ENCODE measurements around the gene OR8G5.

OR8G5 gene

GRCh38 chr11:124278261-124278660 is 22.1 kb downstream of the OR8G5 start:
- no peak for TF ChIP-seq L3MBTL2 (conservative IDR thresholded peaks at IDR 0.05)
- TF ChIP-seq NFRKB (IDR thresholded peaks at IDR 0.05): no peak
- TF ChIP-seq FOXM1 (IDR thresholded peaks at IDR 0.05; ENCODE audit: borderline replicate concordance): no peak
- no peak for TF ChIP-seq LEF1 (IDR thresholded peaks at IDR 0.05; ENCODE audit: borderline replicate concordance)
- no peak for TF ChIP-seq CTBP1 (IDR thresholded peaks at IDR 0.05; ENCODE audit: borderline replicate concordance)
- TF ChIP-seq HDGF (IDR thresholded peaks at IDR 0.05; ENCODE audit: borderline replicate concordance): no peak
- no peak for TF ChIP-seq TARDBP (IDR thresholded peaks at IDR 0.05)
- TF ChIP-seq PKNOX1 (IDR thresholded peaks at IDR 0.05): no peak
- no peak for TF ChIP-seq ELF4 (IDR thresholded peaks at IDR 0.05)
- no peak for TF ChIP-seq ZNF384 (IDR thresholded peaks at IDR 0.05)
- no peak for TF ChIP-seq ARNT (IDR thresholded peaks at IDR 0.05)
- no peak for TF ChIP-seq FOXA1 (IDR thresholded peaks at IDR 0.05)
- TF ChIP-seq BHLHE40 (IDR thresholded peaks at IDR 0.05; ENCODE audit: borderline replicate concordance): no peak
- TF ChIP-seq FOXK2 (IDR thresholded peaks at IDR 0.05): no peak
- TF ChIP-seq SP1 (IDR thresholded peaks at IDR 0.05): no peak
- no peak for TF ChIP-seq SUZ12 (IDR thresholded peaks at IDR 0.05)
- ChIA-PET POLR2A (no interaction called here), CTCF (interaction anchor here (1.0 kb wide), 1 partner anchor 206 kb away, joined by 3 read pairs; no protein-coding TSS in a partner anchor)
- DNase-seq (ENCODE audit: extremely low spot score): no peak

- TF ChIP-seq ARNT (IDR thresholded peaks at IDR 0.05) (no peak), LEF1 (IDR thresholded peaks at IDR 0.05; ENCODE audit: borderline replicate concordance) (no peak), FOXM1 (IDR thresholded peaks at IDR 0.05; ENCODE audit: borderline replicate concordance) (no peak), FOXA1 (IDR thresholded peaks at IDR 0.05) (no peak), CTBP1 (IDR thresholded peaks at IDR 0.05; ENCODE audit: borderline replicate concordance) (no peak), BHLHE40 (IDR thresholded peaks at IDR 0.05; ENCODE audit: borderline replicate concordance) (no peak), SUZ12 (IDR thresholded peaks at IDR 0.05) (no peak), TARDBP (IDR thresholded peaks at IDR 0.05) (no peak), SP1 (IDR thresholded peaks at IDR 0.05) (no peak), ZNF384 (IDR thresholded peaks at IDR 0.05) (no peak), HDGF (IDR thresholded peaks at IDR 0.05; ENCODE audit: borderline replicate concordance) (no peak), PKNOX1 (IDR thresholded peaks at IDR 0.05) (no peak), ELF4 (IDR thresholded peaks at IDR 0.05) (no peak), NFRKB (IDR thresholded peaks at IDR 0.05) (no peak), L3MBTL2 (conservative IDR thresholded peaks at IDR 0.05) (no peak), FOXK2 (IDR thresholded peaks at IDR 0.05) (no peak)
- ChIA-PET POLR2A (no interaction called here), CTCF (no interaction called here)
- no peak for DNase-seq (ENCODE audit: extremely low spot score)
Observed at GRCh38 chr11:124285610-124286344, 29.6 kb downstream of the OR8G5 start.

- ChIA-PET CTCF (no interaction called here), POLR2A (no interaction called here)
- no peak for DNase-seq (ENCODE audit: extremely low spot score)
- TF ChIP-seq FOXA1 (IDR thresholded peaks at IDR 0.05): no peak
- TF ChIP-seq TARDBP (IDR thresholded peaks at IDR 0.05): no peak
- TF ChIP-seq BHLHE40 (IDR thresholded peaks at IDR 0.05; ENCODE audit: borderline replicate concordance): no peak
- no peak for TF ChIP-seq ELF4 (IDR thresholded peaks at IDR 0.05)
- TF ChIP-seq NFRKB (IDR thresholded peaks at IDR 0.05): no peak
- TF ChIP-seq HDGF (IDR thresholded peaks at IDR 0.05; ENCODE audit: borderline replicate concordance): no peak
Observed at GRCh38 chr11:124294687-124295086, 38.5 kb downstream of the OR8G5 start.

- TF ChIP-seq ZNF384 (IDR thresholded peaks at IDR 0.05): no peak
- TF ChIP-seq SUZ12 (IDR thresholded peaks at IDR 0.05): no peak
- TF ChIP-seq CTBP1 (IDR thresholded peaks at IDR 0.05; ENCODE audit: borderline replicate concordance): no peak
- no peak for TF ChIP-seq SP1 (IDR thresholded peaks at IDR 0.05)
- no peak for TF ChIP-seq ARNT (IDR thresholded peaks at IDR 0.05)
- no peak for TF ChIP-seq BHLHE40 (IDR thresholded peaks at IDR 0.05; ENCODE audit: borderline replicate concordance)
- TF ChIP-seq NFRKB (IDR thresholded peaks at IDR 0.05): no peak
- no peak for TF ChIP-seq TARDBP (IDR thresholded peaks at IDR 0.05)
- no peak for TF ChIP-seq LEF1 (IDR thresholded peaks at IDR 0.05; ENCODE audit: borderline replicate concordance)
- no peak for TF ChIP-seq FOXM1 (IDR thresholded peaks at IDR 0.05; ENCODE audit: borderline replicate concordance)
- TF ChIP-seq L3MBTL2 (conservative IDR thresholded peaks at IDR 0.05): no peak
- no peak for TF ChIP-seq FOXA1 (IDR thresholded peaks at IDR 0.05)
- TF ChIP-seq ELF4 (IDR thresholded peaks at IDR 0.05): no peak
- TF ChIP-seq FOXK2 (IDR thresholded peaks at IDR 0.05): no peak
- no peak for TF ChIP-seq PKNOX1 (IDR thresholded peaks at IDR 0.05)
- POLR2A ChIA-PET: no interaction called here
- CTCF ChIA-PET: no interaction called here
- no peak for DNase-seq (ENCODE audit: extremely low spot score)
Observed at GRCh38 chr11:124296016-124296415, 39.8 kb downstream of the OR8G5 start.

GRCh38 chr11:124297921-124298320 is 41.7 kb downstream of the OR8G5 start:
- no peak for DNase-seq (ENCODE audit: extremely low spot score)
- CTCF ChIA-PET: no interaction called here
- TF ChIP-seq TARDBP (IDR thresholded peaks at IDR 0.05) (no peak), SP1 (IDR thresholded peaks at IDR 0.05) (no peak), SUZ12 (IDR thresholded peaks at IDR 0.05) (no peak), BHLHE40 (IDR thresholded peaks at IDR 0.05; ENCODE audit: borderline replicate concordance) (no peak), ARNT (IDR thresholded peaks at IDR 0.05) (no peak), FOXK2 (IDR thresholded peaks at IDR 0.05) (no peak), LEF1 (IDR thresholded peaks at IDR 0.05; ENCODE audit: borderline replicate concordance) (no peak), NFRKB (IDR thresholded peaks at IDR 0.05) (no peak), FOXA1 (IDR thresholded peaks at IDR 0.05) (no peak), CTBP1 (IDR thresholded peaks at IDR 0.05; ENCODE audit: borderline replicate concordance) (no peak), PKNOX1 (IDR thresholded peaks at IDR 0.05) (no peak)

More at GRCh38 chr11:124297921-124298320, 41.7 kb downstream of the OR8G5 start:
- POLR2A ChIA-PET: no interaction called here

Measured in HEK293T (cell line).